ENCODE measurements around the gene AGAP2.

AGAP2 gene

DNA sequence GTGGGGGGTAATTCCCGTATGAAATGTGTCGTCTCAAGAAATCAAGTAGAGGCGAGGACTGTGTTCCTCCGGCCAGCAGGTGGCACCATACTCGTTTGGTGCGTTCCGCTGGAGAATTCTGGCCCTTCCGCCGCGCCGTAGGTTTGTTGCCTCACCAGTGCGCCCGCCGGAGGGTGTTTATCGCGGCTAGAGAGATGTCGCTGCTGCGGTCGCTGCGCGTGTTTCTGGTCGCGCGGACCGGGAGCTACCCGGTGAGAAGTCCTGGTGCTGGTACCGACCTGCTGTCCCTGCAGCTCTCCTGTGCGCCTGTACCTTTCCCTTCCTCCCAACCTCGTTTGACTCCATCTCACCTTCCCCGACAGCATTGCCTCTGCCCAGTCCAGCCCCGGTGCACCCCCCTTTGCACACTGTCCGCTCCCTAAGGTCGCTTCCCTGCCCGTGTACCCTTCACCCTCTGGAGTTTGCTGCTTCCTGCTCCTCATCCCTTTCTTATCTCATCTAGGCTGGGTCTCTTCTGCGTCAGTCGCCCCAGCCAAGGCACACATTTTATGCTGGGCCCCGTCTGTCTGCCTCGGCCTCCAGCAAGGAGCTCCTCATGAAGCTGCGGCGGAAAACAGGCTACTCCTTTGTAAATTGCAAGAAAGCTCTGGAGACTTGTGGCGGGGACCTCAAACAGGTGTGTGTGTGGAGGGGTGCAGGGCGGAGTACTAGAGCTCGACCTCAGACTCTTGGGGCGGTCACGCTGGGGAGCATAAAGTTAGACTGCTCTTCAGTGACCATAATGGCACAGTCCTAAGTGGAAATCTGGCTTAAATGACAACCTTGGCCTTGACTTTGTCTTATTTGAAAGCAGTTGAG lies 44.3 kb upstream of the AGAP2 start, which contains the start of gene TSFM (continued):
- TF ChIP-seq, protein P1, sequence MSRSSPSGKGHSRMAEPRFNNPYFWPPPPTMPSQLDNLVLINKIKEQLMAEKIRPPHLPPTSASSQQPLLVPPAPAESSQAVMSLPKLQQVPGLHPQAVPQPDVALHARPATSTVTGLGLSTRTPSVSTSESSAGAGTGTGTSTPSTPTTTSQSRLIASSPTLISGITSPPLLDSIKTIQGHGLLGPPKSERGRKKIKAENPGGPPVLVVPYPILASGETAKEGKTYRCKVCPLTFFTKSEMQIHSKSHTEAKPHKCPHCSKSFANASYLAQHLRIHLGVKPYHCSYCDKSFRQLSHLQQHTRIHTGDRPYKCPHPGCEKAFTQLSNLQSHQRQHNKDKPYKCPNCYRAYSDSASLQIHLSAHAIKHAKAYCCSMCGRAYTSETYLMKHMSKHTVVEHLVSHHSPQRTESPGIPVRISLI (tag by site-specific recombination; IDR thresholded peaks at IDR 0.05) = no peak
- no peak for TF ChIP-seq ZNF426 (tag by site-specific recombination; IDR thresholded peaks at IDR 0.05)
- TF ChIP-seq, protein P2, sequence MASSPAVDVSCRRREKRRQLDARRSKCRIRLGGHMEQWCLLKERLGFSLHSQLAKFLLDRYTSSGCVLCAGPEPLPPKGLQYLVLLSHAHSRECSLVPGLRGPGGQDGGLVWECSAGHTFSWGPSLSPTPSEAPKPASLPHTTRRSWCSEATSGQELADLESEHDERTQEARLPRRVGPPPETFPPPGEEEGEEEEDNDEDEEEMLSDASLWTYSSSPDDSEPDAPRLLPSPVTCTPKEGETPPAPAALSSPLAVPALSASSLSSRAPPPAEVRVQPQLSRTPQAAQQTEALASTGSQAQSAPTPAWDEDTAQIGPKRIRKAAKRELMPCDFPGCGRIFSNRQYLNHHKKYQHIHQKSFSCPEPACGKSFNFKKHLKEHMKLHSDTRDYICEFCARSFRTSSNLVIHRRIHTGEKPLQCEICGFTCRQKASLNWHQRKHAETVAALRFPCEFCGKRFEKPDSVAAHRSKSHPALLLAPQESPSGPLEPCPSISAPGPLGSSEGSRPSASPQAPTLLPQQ (tag by site-specific recombination; IDR thresholded peaks at IDR 0.05) = peak; percentile 89
- TF ChIP-seq KLF8 (tag by site-specific recombination; IDR thresholded peaks at IDR 0.05) = peak; percentile 89
- peak; percentile 87 for TF ChIP-seq ZNF629 (tag by site-specific recombination; IDR thresholded peaks at IDR 0.05)
- no peak; the same call in 1 of the 2 replicates for TF ChIP-seq ZNF626 (tag by site-specific recombination; IDR thresholded peaks at IDR 0.05)
- no peak; the same call in 1 of the 2 replicates for TF ChIP-seq GLI2 (tag by site-specific recombination; IDR thresholded peaks at IDR 0.05; ENCODE audit: borderline replicate concordance, low read depth)
- TF ChIP-seq ZNF311 (tag by site-specific recombination; IDR thresholded peaks at IDR 0.05; ENCODE audit: borderline replicate concordance) = no peak
- TF ChIP-seq, protein P3, sequence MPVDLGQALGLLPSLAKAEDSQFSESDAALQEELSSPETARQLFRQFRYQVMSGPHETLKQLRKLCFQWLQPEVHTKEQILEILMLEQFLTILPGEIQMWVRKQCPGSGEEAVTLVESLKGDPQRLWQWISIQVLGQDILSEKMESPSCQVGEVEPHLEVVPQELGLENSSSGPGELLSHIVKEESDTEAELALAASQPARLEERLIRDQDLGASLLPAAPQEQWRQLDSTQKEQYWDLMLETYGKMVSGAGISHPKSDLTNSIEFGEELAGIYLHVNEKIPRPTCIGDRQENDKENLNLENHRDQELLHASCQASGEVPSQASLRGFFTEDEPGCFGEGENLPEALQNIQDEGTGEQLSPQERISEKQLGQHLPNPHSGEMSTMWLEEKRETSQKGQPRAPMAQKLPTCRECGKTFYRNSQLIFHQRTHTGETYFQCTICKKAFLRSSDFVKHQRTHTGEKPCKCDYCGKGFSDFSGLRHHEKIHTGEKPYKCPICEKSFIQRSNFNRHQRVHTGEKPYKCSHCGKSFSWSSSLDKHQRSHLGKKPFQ (tag by site-specific recombination; IDR thresholded peaks at IDR 0.05) = no peak
- TF ChIP-seq ZNF521 (tag by site-specific recombination; IDR thresholded peaks at IDR 0.05) = no peak
- TF ChIP-seq HOXD13 (CRISPR knock-in tag; IDR thresholded peaks at IDR 0.05; ENCODE audit: borderline replicate concordance) = 0 out of 2 replicates have a peak, but pooled peaks have one; percentile 6
- no peak for TF ChIP-seq ZNF350 (tag by site-specific recombination; IDR thresholded peaks at IDR 0.05)
- no peak for TF ChIP-seq HOXA7 (CRISPR knock-in tag; IDR thresholded peaks at IDR 0.05; ENCODE audit: borderline replicate concordance)
- TF ChIP-seq, protein P4, sequence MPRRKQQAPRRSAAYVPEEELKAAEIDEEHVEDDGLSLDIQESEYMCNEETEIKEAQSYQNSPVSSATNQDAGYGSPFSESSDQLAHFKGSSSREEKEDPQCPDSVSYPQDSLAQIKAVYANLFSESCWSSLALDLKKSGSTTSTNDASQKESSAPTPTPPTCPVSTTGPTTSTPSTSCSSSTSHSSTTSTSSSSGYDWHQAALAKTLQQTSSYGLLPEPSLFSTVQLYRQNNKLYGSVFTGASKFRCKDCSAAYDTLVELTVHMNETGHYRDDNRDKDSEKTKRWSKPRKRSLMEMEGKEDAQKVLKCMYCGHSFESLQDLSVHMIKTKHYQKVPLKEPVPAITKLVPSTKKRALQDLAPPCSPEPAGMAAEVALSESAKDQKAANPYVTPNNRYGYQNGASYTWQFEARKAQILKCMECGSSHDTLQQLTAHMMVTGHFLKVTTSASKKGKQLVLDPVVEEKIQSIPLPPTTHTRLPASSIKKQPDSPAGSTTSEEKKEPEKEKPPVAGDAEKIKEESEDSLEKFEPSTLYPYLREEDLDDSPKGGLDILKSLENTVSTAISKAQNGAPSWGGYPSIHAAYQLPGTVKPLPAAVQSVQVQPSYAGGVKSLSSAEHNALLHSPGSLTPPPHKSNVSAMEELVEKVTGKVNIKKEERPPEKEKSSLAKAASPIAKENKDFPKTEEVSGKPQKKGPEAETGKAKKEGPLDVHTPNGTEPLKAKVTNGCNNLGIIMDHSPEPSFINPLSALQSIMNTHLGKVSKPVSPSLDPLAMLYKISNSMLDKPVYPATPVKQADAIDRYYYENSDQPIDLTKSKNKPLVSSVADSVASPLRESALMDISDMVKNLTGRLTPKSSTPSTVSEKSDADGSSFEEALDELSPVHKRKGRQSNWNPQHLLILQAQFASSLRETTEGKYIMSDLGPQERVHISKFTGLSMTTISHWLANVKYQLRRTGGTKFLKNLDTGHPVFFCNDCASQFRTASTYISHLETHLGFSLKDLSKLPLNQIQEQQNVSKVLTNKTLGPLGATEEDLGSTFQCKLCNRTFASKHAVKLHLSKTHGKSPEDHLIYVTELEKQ (tag by site-specific recombination; IDR thresholded peaks at IDR 0.05; ENCODE audit: borderline replicate concordance) = no peak
- TF ChIP-seq ZBTB8A (tag by site-specific recombination; IDR thresholded peaks at IDR 0.05) = peak; percentile 100
- no peak for TF ChIP-seq OSR2 (tag by site-specific recombination; IDR thresholded peaks at IDR 0.05)
- TF ChIP-seq ZNF16 (tag by site-specific recombination; IDR thresholded peaks at IDR 0.05; ENCODE audit: low read depth) = no peak
- peak; percentile 46; the same call in 1 of the 2 replicates for TF ChIP-seq ZNF558 (tag by site-specific recombination; IDR thresholded peaks at IDR 0.05)
- TF ChIP-seq ZNF785 (tag by site-specific recombination; IDR thresholded peaks at IDR 0.05) = peak; percentile 73
- no peak for TF ChIP-seq ZNF175 (tag by site-specific recombination; IDR thresholded peaks at IDR 0.05)
- TF ChIP-seq ZBTB20 (tag by site-specific recombination; IDR thresholded peaks at IDR 0.05) = peak; percentile 67; the same call in 1 of the 2 replicates
- peak; percentile 88 for TF ChIP-seq KLF16 (tag by site-specific recombination; IDR thresholded peaks at IDR 0.05)
- TF ChIP-seq IKZF3 (tag by site-specific recombination; IDR thresholded peaks at IDR 0.05) = no peak
- TF ChIP-seq, protein P5, sequence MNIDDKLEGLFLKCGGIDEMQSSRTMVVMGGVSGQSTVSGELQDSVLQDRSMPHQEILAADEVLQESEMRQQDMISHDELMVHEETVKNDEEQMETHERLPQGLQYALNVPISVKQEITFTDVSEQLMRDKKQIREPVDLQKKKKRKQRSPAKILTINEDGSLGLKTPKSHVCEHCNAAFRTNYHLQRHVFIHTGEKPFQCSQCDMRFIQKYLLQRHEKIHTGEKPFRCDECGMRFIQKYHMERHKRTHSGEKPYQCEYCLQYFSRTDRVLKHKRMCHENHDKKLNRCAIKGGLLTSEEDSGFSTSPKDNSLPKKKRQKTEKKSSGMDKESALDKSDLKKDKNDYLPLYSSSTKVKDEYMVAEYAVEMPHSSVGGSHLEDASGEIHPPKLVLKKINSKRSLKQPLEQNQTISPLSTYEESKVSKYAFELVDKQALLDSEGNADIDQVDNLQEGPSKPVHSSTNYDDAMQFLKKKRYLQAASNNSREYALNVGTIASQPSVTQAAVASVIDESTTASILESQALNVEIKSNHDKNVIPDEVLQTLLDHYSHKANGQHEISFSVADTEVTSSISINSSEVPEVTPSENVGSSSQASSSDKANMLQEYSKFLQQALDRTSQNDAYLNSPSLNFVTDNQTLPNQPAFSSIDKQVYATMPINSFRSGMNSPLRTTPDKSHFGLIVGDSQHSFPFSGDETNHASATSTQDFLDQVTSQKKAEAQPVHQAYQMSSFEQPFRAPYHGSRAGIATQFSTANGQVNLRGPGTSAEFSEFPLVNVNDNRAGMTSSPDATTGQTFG (tag by site-specific recombination; IDR thresholded peaks at IDR 0.05; ENCODE audit: borderline replicate concordance) = peak; percentile 18; the same call in 1 of the 2 replicates
- TF ChIP-seq RBAK (tag by site-specific recombination; IDR thresholded peaks at IDR 0.05) = no peak
- no peak; the same call in 1 of the 2 replicates for TF ChIP-seq ZNF214 (tag by site-specific recombination; IDR thresholded peaks at IDR 0.05; ENCODE audit: borderline replicate concordance)
- TF ChIP-seq, protein P6, sequence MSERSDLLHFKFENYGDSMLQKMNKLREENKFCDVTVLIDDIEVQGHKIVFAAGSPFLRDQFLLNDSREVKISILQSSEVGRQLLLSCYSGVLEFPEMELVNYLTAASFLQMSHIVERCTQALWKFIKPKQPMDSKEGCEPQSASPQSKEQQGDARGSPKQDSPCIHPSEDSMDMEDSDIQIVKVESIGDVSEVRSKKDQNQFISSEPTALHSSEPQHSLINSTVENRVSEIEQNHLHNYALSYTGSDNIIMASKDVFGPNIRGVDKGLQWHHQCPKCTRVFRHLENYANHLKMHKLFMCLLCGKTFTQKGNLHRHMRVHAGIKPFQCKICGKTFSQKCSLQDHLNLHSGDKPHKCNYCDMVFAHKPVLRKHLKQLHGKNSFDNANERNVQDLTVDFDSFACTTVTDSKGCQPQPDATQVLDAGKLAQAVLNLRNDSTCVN (tag by site-specific recombination; optimal IDR thresholded peaks at IDR 0.05) = peak; percentile 81
- TF ChIP-seq BCL11B (tag by site-specific recombination; IDR thresholded peaks at IDR 0.05; ENCODE audit: low read depth) = no peak
